CD4-positive, CD25-positive, alpha-beta regulatory T cell (primary cell): ENCODE measurements around the gene ABHD5. TPM values are rescaled to one million over a fixed set of nuclear protein-coding genes. Genes with fewer than 3 reads are reported as not detected.

Source experiments
- ATAC-seq, 2 donors: fragments of 150-1000 bp; cut with Tn5 transposase; one replicate each; pipeline ENCODE4 v1.10.0; 2021; ENCODE audit warnings: low read depth in 2 of 2, moderate number of reproducible peaks in 2 of 2, moderate library complexity in 1 of 2
- DNase-seq, 3 donors: peaks; one replicate each; pipeline versions ENCODE4 v3.0.0 to v3.0.0-alpha.2; 2012 to 2022; ENCODE audit warnings: mixed read lengths in 1 of 3
- H3K27ac ChIP-seq: one replicate; pipeline ENCODE4 v1.7.0; 2013; ENCODE audit warnings: mild to moderate bottlenecking, low read length; ENCODE audit not compliant: insufficient read depth, poor library complexity, severe bottlenecking
- H3K27me3 ChIP-seq: one replicate; pipeline ENCODE4 v1.7.0; 2013; ENCODE audit warnings: low read length; ENCODE audit not compliant: control insufficient read depth, insufficient read depth
- H3K36me3 ChIP-seq: one replicate; pipeline ENCODE4 v1.7.0; 2013; ENCODE audit warnings: mild to moderate bottlenecking, low read length, moderate library complexity; ENCODE audit not compliant: control insufficient read depth, insufficient read depth
- H3K4me1 ChIP-seq: 2 replicates; pipeline ENCODE4 v1.7.0; 2013; ENCODE audit warnings: mild to moderate bottlenecking, low read length; ENCODE audit not compliant: insufficient read depth, control insufficient read depth, poor library complexity, severe bottlenecking
- H3K4me3 ChIP-seq: one replicate; pipeline ENCODE4 v1.7.0; 2013; ENCODE audit warnings: low read depth, mild to moderate bottlenecking, low read length, moderate library complexity
- H3K9me3 ChIP-seq, 2 experiments: 1 replicate in 1 of 2; 2 replicates in 1 of 2; pipeline ENCODE4 v1.7.0; 2013; ENCODE audit warnings: low read length in 2 of 2, mild to moderate bottlenecking in 1 of 2, moderate library complexity in 1 of 2; ENCODE audit not compliant: control insufficient read depth in 2 of 2
- H3K27ac Mint-ChIP-seq, 3 donors: one replicate each; pipeline ENCODE4 v1.8.0; 2020 to 2022; ENCODE audit warnings: mild to moderate bottlenecking in 3 of 3, mixed read lengths in 3 of 3, moderate library complexity in 2 of 3
- H3K27me3 Mint-ChIP-seq: one replicate; pipeline ENCODE4 v1.8.0; 2022; ENCODE audit warnings: mild to moderate bottlenecking, mixed read lengths
- H3K36me3 Mint-ChIP-seq: one replicate; pipeline ENCODE4 v1.8.0; 2020; ENCODE audit warnings: mixed read lengths
- H3K4me1 Mint-ChIP-seq, 4 donors: one replicate each; pipeline ENCODE4 v1.8.0; 2020 to 2022; ENCODE audit warnings: mixed read lengths in 4 of 4, mild to moderate bottlenecking in 1 of 4
- H3K4me3 Mint-ChIP-seq, 4 donors: one replicate each; pipeline ENCODE4 v1.8.0; 2020 to 2022; ENCODE audit warnings: mild to moderate bottlenecking in 4 of 4, mixed read lengths in 4 of 4, moderate library complexity in 3 of 4
- H3K9me3 Mint-ChIP-seq, 7 donors: one replicate each; pipeline ENCODE4 v1.8.0; 2020 to 2022; ENCODE audit warnings: mixed read lengths in 7 of 7, mild to moderate bottlenecking in 3 of 7, moderate library complexity in 2 of 7
- polyA plus RNA-seq, 4 donors: library from polyadenylated mRNA; unstranded; fragments of 300-500 nt; fragmentation: Illumina TruSeq; gene quantifications; one replicate each; pipeline ENCODE4 v1.2.3, GENCODE V29; 2021
- total RNA-seq: library from RNA; stranded (reverse); gene quantifications from one replicate; pipeline ENCODE4 v1.2.3, GENCODE V29; 2022

The ABHD5 gene
- total and polyA plus RNA-seq, 5 donors from 2014 or later, result 10.2 to 22.8 (median 15.7) TPM

DNA sequence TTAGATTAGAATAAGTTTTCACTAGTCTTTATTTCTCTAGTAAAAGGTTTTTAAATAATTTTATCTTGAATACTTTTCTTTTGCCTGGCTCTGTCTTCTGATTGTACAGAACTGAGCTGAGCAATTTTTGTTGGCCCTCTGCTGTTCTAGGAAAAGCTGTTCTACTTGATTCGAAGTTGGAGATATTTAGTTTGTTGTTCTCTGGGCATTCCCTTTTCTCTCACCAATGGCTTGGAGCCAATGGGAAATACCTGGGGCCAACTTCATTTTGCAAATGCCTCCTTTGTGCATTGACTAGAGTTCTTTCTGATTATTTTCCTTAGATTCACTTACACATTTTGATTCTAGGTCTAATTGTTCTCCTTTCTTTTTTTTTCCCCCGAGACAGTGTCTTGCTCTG lies 16.5 kb downstream of the ABHD5 start:
- Mint-ChIP-seq H3K4me3 (no peak overlapping the region), H3K9me3 (no peaks in the 10 kb centered on the region), H3K27me3 (no peaks in the 10 kb centered on the region), H3K27ac (no peak overlapping the region), H3K36me3 (peaks cover 30% of the 10 kb centered on the region), H3K4me1 (peaks cover 0 to 16% (median 9%) of the 10 kb centered on the region in 4 donors)
- ATAC-seq, result no peak
- DNase-seq, result no peak
- no peaks in the 10 kb centered on the region for H3K27me3 ChIP-seq
- peaks cover 19% of the 10 kb centered on the region for H3K36me3 ChIP-seq
- no peak overlapping the region for H3K4me3 ChIP-seq
- no peak overlapping the region for H3K27ac ChIP-seq
- H3K9me3 ChIP-seq, result no peaks in the 10 kb centered on the region
- no peaks in the 10 kb centered on the region for H3K4me1 ChIP-seq

DNA sequence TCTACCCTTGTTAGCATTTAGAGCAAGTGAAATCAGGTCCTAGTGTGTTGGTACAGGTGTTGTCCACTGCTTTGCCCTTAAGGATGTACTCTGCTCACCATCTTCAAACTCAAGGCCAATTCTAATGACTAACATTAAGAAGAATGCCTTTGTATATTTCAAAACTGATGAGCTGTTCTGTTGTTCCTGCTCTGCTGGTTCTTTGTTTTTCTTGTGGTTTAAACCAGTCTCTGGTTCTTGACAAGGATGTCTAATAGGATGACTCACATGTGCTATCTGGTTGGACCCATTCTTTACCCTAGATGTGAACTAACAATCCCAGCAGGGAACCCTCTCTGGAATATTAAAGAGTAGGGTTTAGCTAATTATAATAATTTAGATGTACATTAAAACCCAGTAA lies 17.3 kb downstream of the ABHD5 start:
- no peaks in the 10 kb centered on the region for H3K4me1 ChIP-seq
- peak overlapping the region in 2 of 3 donors; percentile 29 to 52 for H3K27ac Mint-ChIP-seq
- no peak overlapping the region for H3K27ac ChIP-seq
- no peak overlapping the region for H3K4me3 Mint-ChIP-seq
- H3K4me3 ChIP-seq, result no peak overlapping the region
- H3K9me3 Mint-ChIP-seq, result no peaks in the 10 kb centered on the region
- ATAC-seq (peak in 1 of 2 donors; percentile 42), DNase-seq (peak in 1 of 3 donors; percentile 20)
- peaks cover 0 to 16% (median 9%) of the 10 kb centered on the region in 4 donors for H3K4me1 Mint-ChIP-seq
- H3K27me3 Mint-ChIP-seq, result no peaks in the 10 kb centered on the region
- H3K36me3 Mint-ChIP-seq, result peaks cover 37% of the 10 kb centered on the region
- H3K27me3 ChIP-seq, result no peaks in the 10 kb centered on the region
- peaks cover 20% of the 10 kb centered on the region for H3K36me3 ChIP-seq
- no peaks in the 10 kb centered on the region for H3K9me3 ChIP-seq

DNA sequence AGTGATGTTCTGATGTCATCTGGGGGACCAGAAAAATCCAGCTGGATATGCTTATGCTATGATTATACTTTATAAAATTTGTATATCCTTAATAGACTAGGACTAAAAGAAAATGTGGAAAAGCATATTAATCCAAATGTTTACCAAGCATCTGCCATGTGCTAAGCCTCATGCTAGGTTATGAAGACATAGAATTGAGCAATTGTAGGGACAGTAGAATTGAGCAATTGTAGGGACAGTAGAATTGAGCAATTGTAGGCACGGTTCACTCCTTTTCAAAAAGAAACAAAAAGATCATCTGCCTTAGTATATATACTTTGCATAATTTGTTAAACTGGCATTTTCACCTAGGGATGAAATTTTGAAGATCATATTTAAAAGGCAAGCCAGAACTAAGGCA lies 18.3 kb downstream of the ABHD5 start:
- Histone ChIP-seq H3K36me3 (peaks cover 22% of the 10 kb centered on the region), H3K4me3 (no peak overlapping the region), H3K9me3 (no peaks in the 10 kb centered on the region), H3K4me1 (no peaks in the 10 kb centered on the region), H3K27ac (no peak overlapping the region), H3K27me3 (no peaks in the 10 kb centered on the region)
- no peaks in the 10 kb centered on the region for H3K27me3 Mint-ChIP-seq
- H3K4me3 Mint-ChIP-seq, result no peak overlapping the region
- H3K27ac Mint-ChIP-seq, result no peak overlapping the region
- H3K36me3 Mint-ChIP-seq, result peaks cover 43% of the 10 kb centered on the region
- peaks cover 0 to 16% (median 10%) of the 10 kb centered on the region in 4 donors for H3K4me1 Mint-ChIP-seq
- no peak for ATAC-seq
- H3K9me3 Mint-ChIP-seq, result no peaks in the 10 kb centered on the region
- no peak for DNase-seq

DNA sequence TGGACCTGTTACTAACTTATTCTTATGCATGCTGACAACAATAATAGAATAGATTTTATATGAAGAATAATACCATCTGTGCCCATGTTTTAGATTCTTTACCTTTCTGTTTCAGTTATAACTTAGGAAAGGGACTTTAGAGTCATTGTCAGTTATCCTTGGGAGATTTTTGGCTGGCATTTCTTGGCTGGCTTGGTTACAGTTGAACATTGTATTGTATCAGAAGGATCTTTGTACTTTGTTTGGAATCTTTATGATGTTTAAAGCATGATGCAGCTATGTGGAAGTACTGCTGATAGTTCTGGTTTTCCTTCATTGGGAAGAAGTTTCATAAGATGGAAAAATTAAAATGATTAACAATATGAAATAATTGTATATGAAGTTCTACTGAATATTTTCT lies 19.9 kb downstream of the ABHD5 start:
- Histone ChIP-seq H3K9me3 (no peaks in the 10 kb centered on the region), H3K27ac (no peak overlapping the region), H3K4me3 (no peak overlapping the region), H3K4me1 (no peaks in the 10 kb centered on the region), H3K27me3 (no peaks in the 10 kb centered on the region), H3K36me3 (peaks cover 24% of the 10 kb centered on the region)
- DNase-seq (no peak), ATAC-seq (no peak)
- no peaks in the 10 kb centered on the region for H3K27me3 Mint-ChIP-seq
- peaks cover 0 to 16% (median 6%) of the 10 kb centered on the region in 4 donors for H3K4me1 Mint-ChIP-seq
- no peaks in the 10 kb centered on the region for H3K9me3 Mint-ChIP-seq
- H3K27ac Mint-ChIP-seq, result no peak overlapping the region
- H3K4me3 Mint-ChIP-seq, result no peak overlapping the region
- H3K36me3 Mint-ChIP-seq, result peaks cover 41% of the 10 kb centered on the region

DNA sequence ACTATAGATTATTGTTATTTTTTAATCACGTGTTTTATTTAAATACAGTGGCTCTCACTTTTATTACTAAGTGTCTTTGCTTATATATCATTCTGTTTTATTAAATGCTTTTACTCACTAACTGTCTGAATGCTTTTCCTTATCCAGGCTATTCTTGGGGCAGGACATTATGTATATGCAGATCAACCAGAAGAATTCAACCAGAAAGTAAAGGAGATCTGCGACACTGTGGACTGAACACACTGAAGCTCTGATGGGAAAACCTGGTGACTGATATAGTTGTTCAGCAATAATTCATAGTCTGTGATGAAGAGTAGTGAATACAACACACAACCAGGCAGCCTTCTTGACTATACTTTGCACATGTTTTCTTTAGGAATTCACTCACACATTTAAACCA lies 27.6 kb downstream of the ABHD5 start:
- Mint-ChIP-seq H3K4me3 (no peak overlapping the region), H3K27me3 (no peaks in the 10 kb centered on the region), H3K27ac (no peak overlapping the region), H3K9me3 (no peaks in the 10 kb centered on the region), H3K4me1 (peaks cover 0 to 4% (median under 1%) of the 10 kb centered on the region in 4 donors), H3K36me3 (peaks cover 46% of the 10 kb centered on the region)
- no peaks in the 10 kb centered on the region for H3K4me1 ChIP-seq
- no peaks in the 10 kb centered on the region for H3K27me3 ChIP-seq
- peaks cover 43% of the 10 kb centered on the region for H3K36me3 ChIP-seq
- ATAC-seq (no peak), DNase-seq (no peak)
- H3K27ac ChIP-seq, result no peak overlapping the region
- no peak overlapping the region for H3K4me3 ChIP-seq
- H3K9me3 ChIP-seq, result no peaks in the 10 kb centered on the region

DNA sequence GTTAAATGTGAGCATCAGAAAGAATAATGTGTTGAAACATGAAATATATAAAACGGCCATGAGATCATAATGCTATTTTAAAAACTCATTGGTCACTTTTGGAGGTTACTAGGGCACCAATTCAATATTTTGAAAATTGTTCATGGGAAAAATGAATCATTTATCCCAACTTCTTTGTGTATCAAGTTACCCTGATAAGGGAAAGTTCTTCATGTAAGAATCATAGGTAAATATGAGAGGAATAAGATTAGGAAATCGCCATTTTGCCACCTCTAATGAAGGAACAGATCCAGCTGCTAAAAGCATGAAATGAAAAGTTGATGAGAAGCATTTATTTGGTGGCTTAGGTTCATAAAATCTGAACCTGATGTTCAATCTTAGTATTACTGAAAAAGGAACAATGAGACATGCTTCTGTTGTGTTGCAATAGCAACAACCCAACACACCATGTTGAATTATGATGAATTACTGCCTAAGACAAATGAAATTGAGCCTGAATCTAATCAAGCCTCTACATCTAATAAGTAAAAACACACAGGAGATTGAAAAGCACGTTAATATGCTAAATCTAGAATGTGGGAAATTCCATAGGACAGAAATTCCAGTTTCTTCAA lies 32.5 kb downstream of the ABHD5 start:
- H3K27me3 Mint-ChIP-seq, result no peaks in the 10 kb centered on the region
- peaks cover 31% of the 10 kb centered on the region for H3K36me3 Mint-ChIP-seq
- H3K27ac Mint-ChIP-seq, result no peak overlapping the region
- no peak for DNase-seq
- no peaks in the 10 kb centered on the region for H3K4me1 Mint-ChIP-seq
- Histone ChIP-seq H3K27ac (no peak overlapping the region), H3K4me3 (no peak overlapping the region), H3K27me3 (no peaks in the 10 kb centered on the region), H3K36me3 (peaks cover 19% of the 10 kb centered on the region), H3K4me1 (no peaks in the 10 kb centered on the region), H3K9me3 (no peaks in the 10 kb centered on the region)
- no peak for ATAC-seq
- H3K9me3 Mint-ChIP-seq, result no peaks in the 10 kb centered on the region
- no peak overlapping the region for H3K4me3 Mint-ChIP-seq

DNA sequence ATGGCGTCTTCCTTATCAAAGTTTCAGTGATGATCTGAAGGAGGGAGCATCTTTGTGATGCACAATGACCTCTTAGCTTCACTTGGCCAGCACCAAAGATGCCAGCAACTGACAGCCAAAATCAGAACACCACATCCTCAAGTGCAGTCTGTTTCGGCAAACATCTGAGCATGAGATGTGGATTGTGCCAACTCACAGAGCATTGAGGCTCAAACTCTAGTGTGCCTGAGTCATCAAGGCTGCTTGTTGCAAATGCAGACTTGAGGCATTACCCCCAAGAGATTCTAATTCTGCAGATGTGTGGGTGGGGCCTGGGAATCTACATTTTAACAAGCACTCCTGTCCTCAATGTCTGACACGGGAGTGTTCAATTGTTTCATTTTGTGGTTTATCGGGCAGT lies 35.8 kb downstream of the ABHD5 start:
- Mint-ChIP-seq H3K4me1 (no peaks in the 10 kb centered on the region), H3K27me3 (no peaks in the 10 kb centered on the region)

DNA sequence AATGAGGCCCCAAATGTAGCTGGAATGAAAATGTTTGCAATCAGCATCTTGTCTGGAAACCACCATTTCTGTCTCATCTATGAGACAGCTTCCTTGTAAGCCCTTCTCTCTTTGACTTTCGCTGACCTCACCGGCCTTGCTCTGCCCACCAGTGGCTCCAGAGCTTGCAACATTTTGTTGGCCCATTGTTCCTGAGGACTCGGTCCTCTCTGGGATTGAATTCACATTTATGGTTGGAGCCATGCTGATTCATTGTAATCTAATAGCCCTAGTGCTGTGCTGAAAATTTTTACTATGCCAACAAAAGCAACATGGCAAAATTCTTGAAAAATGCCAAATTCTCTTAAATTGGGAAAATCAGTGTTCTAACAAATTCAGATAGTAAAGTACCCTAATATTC lies 37.2 kb downstream of the ABHD5 start:
- Mint-ChIP-seq H3K4me1 (no peaks in the 10 kb centered on the region), H3K27me3 (no peaks in the 10 kb centered on the region), H3K36me3 (peaks cover 19% of the 10 kb centered on the region), H3K9me3 (no peaks in the 10 kb centered on the region), H3K4me3 (no peak overlapping the region), H3K27ac (no peak overlapping the region)
- Histone ChIP-seq H3K4me3 (no peak overlapping the region), H3K36me3 (no peaks in the 10 kb centered on the region), H3K4me1 (no peaks in the 10 kb centered on the region), H3K27ac (no peak overlapping the region), H3K27me3 (no peaks in the 10 kb centered on the region), H3K9me3 (no peaks in the 10 kb centered on the region)
- ATAC-seq, result no peak
- no peak for DNase-seq

More for the DNA sequence above, 35.8 kb downstream of the ABHD5 start:
- no peaks in the 10 kb centered on the region for H3K9me3 Mint-ChIP-seq
- no peak overlapping the region for H3K4me3 Mint-ChIP-seq
- H3K27ac Mint-ChIP-seq, result no peak overlapping the region
- Histone ChIP-seq H3K27me3 (no peaks in the 10 kb centered on the region), H3K9me3 (no peaks in the 10 kb centered on the region), H3K27ac (no peak overlapping the region), H3K4me1 (no peaks in the 10 kb centered on the region), H3K36me3 (no peaks in the 10 kb centered on the region), H3K4me3 (no peak overlapping the region)
- H3K36me3 Mint-ChIP-seq, result peaks cover 20% of the 10 kb centered on the region
- ATAC-seq (no peak), DNase-seq (no peak)
